Measurements from ENCODE around the gene DNAJC4.

- TF ChIP-seq, protein P1, sequence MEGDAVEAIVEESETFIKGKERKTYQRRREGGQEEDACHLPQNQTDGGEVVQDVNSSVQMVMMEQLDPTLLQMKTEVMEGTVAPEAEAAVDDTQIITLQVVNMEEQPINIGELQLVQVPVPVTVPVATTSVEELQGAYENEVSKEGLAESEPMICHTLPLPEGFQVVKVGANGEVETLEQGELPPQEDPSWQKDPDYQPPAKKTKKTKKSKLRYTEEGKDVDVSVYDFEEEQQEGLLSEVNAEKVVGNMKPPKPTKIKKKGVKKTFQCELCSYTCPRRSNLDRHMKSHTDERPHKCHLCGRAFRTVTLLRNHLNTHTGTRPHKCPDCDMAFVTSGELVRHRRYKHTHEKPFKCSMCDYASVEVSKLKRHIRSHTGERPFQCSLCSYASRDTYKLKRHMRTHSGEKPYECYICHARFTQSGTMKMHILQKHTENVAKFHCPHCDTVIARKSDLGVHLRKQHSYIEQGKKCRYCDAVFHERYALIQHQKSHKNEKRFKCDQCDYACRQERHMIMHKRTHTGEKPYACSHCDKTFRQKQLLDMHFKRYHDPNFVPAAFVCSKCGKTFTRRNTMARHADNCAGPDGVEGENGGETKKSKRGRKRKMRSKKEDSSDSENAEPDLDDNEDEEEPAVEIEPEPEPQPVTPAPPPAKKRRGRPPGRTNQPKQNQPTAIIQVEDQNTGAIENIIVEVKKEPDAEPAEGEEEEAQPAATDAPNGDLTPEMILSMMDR (IDR thresholded peaks at IDR 0.05): peak in 11 of 12 donors; percentile 14 to 76 (median 42)
- TF ChIP-seq POLR2A (IDR thresholded peaks at IDR 0.05): peak; percentile 92 to 99
Measured at GRCh38 chr11:64185175-64185692, 45.1 kb upstream of the DNAJC4 start.

All from heart left ventricle (tissue), 13 donors.